ENCODE measurements around the gene CCND1. TPM values are rescaled to one million over a fixed set of nuclear protein-coding genes. Genes with fewer than 3 reads are reported as not detected.

Gene CCND1
- total RNA-seq, 1 experiment from 2014 or later: 106 TPM

DNA sequence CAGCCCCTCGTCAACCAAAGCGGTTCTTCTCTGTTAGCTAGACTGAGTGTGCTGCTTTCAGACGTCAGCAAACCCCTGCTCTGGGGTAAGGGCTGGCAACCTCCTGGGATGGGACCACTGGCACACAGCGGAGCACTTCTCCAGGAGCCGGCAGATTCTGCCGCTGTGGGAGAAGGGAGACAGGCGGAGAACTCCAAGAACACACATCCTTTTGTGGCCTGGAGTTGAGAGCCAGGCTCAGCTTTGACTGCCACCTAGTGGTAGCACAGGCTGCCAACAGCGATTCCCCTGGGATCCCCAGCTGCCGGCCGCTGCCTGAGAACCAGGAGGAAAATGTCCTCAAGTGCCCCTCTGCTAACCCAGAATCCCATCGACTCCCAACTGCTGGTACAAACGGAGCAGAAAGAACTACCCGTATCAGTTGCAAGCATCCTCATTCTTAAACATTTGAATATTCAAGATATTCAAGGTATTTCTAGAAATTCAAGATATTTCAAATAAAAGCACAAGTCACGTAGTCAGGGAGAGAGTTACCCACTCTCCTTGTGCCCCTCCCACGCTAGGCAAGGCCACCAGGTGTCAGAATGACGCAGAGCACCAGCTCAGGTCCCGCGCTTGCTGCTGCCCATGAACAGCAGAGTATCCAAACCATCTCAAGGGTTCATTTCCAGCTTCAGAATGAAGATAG lies 29.3 kb downstream of the CCND1 start:
- Mint-ChIP-seq H3K27ac (ENCODE audit: low read depth, unreplicated experiment) (no peak overlapping the region), H3K36me3 (ENCODE audit: insufficient read depth, unreplicated experiment) (peaks cover 61% of the 10 kb centered on the region), H3K9me3 (ENCODE audit: unreplicated experiment) (no peaks in the 10 kb centered on the region), H3K4me3 (ENCODE audit: unreplicated experiment) (no peak overlapping the region), H3K4me1 (ENCODE audit: insufficient read depth, unreplicated experiment) (peaks cover 4% of the 10 kb centered on the region), H3K27me3 (ENCODE audit: insufficient read depth, unreplicated experiment) (no peaks in the 10 kb centered on the region)
- CTCF ChIA-PET: interaction anchor here (0.6 to 7.5 kb wide), 30 partner anchors 9 to 835 kb away, joined by 3 to 62 read pairs (median 4); no protein-coding TSS in a partner anchor
- intact Hi-C loops (cut with micrococcal nuclease): loop anchor here (1.0 to 2.0 kb wide), 2 partner anchors 28 to 569 kb away; no protein-coding TSS in a partner anchor
- POLR2A ChIA-PET: interaction anchor here (0.6 to 1.6 kb wide), 9 partner anchors 9 to 569 kb away, joined by 3 to 8 read pairs (median 3); no protein-coding TSS in a partner anchor
- no TSS peak for BruUV-seq (replicated peaks)
- TF ChIP-seq, protein P1, sequence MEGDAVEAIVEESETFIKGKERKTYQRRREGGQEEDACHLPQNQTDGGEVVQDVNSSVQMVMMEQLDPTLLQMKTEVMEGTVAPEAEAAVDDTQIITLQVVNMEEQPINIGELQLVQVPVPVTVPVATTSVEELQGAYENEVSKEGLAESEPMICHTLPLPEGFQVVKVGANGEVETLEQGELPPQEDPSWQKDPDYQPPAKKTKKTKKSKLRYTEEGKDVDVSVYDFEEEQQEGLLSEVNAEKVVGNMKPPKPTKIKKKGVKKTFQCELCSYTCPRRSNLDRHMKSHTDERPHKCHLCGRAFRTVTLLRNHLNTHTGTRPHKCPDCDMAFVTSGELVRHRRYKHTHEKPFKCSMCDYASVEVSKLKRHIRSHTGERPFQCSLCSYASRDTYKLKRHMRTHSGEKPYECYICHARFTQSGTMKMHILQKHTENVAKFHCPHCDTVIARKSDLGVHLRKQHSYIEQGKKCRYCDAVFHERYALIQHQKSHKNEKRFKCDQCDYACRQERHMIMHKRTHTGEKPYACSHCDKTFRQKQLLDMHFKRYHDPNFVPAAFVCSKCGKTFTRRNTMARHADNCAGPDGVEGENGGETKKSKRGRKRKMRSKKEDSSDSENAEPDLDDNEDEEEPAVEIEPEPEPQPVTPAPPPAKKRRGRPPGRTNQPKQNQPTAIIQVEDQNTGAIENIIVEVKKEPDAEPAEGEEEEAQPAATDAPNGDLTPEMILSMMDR (IDR thresholded peaks at IDR 0.05; ENCODE audit: unreplicated experiment): peak; percentile 94
- DNase-seq (ENCODE audit: unreplicated experiment): peak; percentile 77

DNA sequence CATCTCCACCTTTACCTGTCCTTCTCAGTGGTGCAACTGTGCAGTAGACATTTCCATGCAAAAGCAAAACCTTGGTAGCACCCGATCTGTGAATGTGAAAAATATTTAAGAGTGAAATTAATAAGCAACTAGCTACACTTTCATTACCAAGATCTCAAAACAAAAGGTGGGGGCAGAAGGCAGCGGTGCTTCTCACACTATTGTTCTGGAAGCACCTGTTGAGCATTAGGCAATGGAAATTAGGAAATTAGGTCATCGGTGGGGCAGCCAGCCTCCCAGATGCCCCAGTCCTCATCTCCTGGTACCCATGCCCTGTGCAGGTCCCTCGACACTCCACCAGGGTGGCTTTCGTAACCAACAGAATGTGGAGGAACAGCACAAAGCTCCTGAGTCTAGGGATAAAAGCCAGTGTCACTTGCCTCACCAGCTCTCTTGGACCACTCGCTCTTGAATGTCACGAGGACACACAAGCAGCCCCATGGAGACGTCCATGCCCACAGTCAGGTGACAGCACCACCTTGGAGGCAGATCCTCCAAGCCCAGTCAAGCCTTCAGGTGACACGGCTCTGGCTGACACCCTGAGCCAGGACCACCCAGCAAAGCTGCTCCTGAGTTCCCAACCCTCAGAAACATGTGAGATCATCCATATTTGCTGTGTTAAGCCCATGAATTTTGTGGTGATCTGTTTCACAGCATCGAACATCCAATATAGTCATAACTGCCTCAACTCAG lies 30.9 kb downstream of the CCND1 start:
- no peak overlapping the region for H3K27ac Mint-ChIP-seq (ENCODE audit: low read depth, unreplicated experiment)
- DNase-seq (ENCODE audit: unreplicated experiment): no peak
- peaks cover 46% of the 10 kb centered on the region for H3K36me3 Mint-ChIP-seq (ENCODE audit: insufficient read depth, unreplicated experiment)
- no peaks in the 10 kb centered on the region for H3K9me3 Mint-ChIP-seq (ENCODE audit: unreplicated experiment)
- no peaks in the 10 kb centered on the region for H3K27me3 Mint-ChIP-seq (ENCODE audit: insufficient read depth, unreplicated experiment)
- no peak overlapping the region for H3K4me3 Mint-ChIP-seq (ENCODE audit: unreplicated experiment)
- BruUV-seq (replicated peaks): no TSS peak
- TF ChIP-seq, protein P1 (IDR thresholded peaks at IDR 0.05; ENCODE audit: unreplicated experiment): no peak
- intact Hi-C loops (cut with micrococcal nuclease): loop anchor here (2.0 kb wide), 1 partner anchor 29 kb away; no protein-coding TSS in a partner anchor
- CTCF ChIA-PET: interaction anchor here (0.7 to 7.5 kb wide), 11 partner anchors 11 to 1223 kb away, joined by 3 to 62 read pairs (median 4); no protein-coding TSS in a partner anchor
- peaks cover 4% of the 10 kb centered on the region for H3K4me1 Mint-ChIP-seq (ENCODE audit: insufficient read depth, unreplicated experiment)
- POLR2A ChIA-PET: interaction anchor here (0.5 kb wide), 1 partner anchor 767 kb away, joined by 3 read pairs; no protein-coding TSS in a partner anchor

DNA sequence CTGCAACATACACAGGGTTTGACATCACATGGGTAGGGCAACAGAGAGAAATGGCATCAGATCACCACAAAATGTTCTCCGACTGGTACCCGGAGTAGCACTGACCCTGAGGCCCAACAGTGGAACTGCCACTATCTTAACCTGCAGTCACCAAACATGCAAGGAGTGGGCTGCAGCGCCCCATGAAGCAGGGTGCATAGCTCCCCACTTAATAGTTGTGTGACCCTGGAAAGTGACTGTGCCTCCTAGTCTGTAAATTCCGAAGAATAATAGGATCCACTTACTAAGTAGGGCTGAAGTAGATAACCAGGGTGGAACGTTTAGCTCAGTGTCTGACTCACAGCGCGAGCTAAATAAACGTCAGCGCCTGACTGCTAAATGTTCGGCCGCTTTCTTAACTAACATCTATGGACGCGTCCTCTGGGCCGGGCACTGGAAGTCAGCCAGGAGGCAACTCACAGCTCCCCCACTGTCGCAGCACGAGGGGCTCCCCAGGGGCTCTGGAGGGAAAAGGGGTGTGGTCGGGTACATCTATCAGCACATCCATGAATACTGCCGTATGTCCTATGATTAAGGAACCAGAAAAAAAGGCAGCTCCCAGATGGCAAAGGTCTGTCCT lies 33.4 kb downstream of the CCND1 start:
- Mint-ChIP-seq H3K4me3 (ENCODE audit: unreplicated experiment) (peak overlapping the region; percentile 95), H3K9me3 (ENCODE audit: unreplicated experiment) (no peaks in the 10 kb centered on the region), H3K36me3 (ENCODE audit: insufficient read depth, unreplicated experiment) (peaks cover 30% of the 10 kb centered on the region), H3K4me1 (ENCODE audit: insufficient read depth, unreplicated experiment) (peaks cover 4% of the 10 kb centered on the region), H3K27me3 (ENCODE audit: insufficient read depth, unreplicated experiment) (no peaks in the 10 kb centered on the region), H3K27ac (ENCODE audit: low read depth, unreplicated experiment) (peak overlapping the region; percentile 90)
- intact Hi-C loops (cut with micrococcal nuclease): no loop called here
- DNase-seq (ENCODE audit: unreplicated experiment): peak; percentile 39
- ChIA-PET POLR2A (interaction anchor here (0.6 to 2.1 kb wide), 16 partner anchors 9 to 1402 kb away, joined by 3 to 15 read pairs (median 4); partner anchors contain the start of genes C11orf24 and TPCN2), CTCF (interaction anchor here (0.6 to 1.1 kb wide), 6 partner anchors 21 to 1437 kb away, joined by 3 to 6 read pairs (median 3); no protein-coding TSS in a partner anchor)
- TF ChIP-seq, protein P1 (IDR thresholded peaks at IDR 0.05; ENCODE audit: unreplicated experiment): no peak
- BruUV-seq (replicated peaks): TSS peak; percentile 52
